HS-5 (cell line): ENCODE measurements around the gene TMEM175.
A peak's percentile ranks its signal among the peaks of the same experiment; 100 is the strongest.
"Not testable (repeated sequence)": the region's sequence is repeated elsewhere in the genome, so short reads cannot be mapped to it uniquely, and the experiment has no call there.

ENCODE experiments used
- DNase-seq: peaks from one replicate; pipeline ENCODE4 v3.0.0-alpha.2; 2012; ENCODE audit warnings: low read depth

The TMEM175 gene

GRCh38 chr4:915595-915994, 16.7 kb upstream of the TMEM175 start:
- no peak for DNase-seq

- DNase-seq: no peak
Measured at GRCh38 chr4:917466-917865, 14.8 kb upstream of the TMEM175 start.

- no peak for DNase-seq
Measured at GRCh38 chr4:917992-918391, 14.3 kb upstream of the TMEM175 start.

GRCh38 chr4:918591-918990, 13.7 kb upstream of the TMEM175 start:
- DNase-seq: not testable (repeated sequence)

GRCh38 chr4:919004-919680, 13.1 kb upstream of the TMEM175 start:
- DNase-seq: not testable (repeated sequence)

- no peak for DNase-seq
Measured at GRCh38 chr4:921830-922331, 10.4 kb upstream of the TMEM175 start.

- no peak for DNase-seq
Measured at GRCh38 chr4:924107-925096, 7.9 kb upstream of the TMEM175 start.

- DNase-seq: no peak
Measured at GRCh38 chr4:925171-925570, 7.1 kb upstream of the TMEM175 start.

GRCh38 chr4:925771-926500, 6.3 kb upstream of the TMEM175 start:
- DNase-seq: no peak

- DNase-seq: no peak
Measured at GRCh38 chr4:926538-926937, 5.7 kb upstream of the TMEM175 start.

- not testable (repeated sequence) for DNase-seq
Measured at GRCh38 chr4:927566-927965, 4.7 kb upstream of the TMEM175 start.

- no peak for DNase-seq
Measured at GRCh38 chr4:929096-929765, 3.0 kb upstream of the TMEM175 start.

GRCh38 chr4:930028-930551, 2.2 kb upstream of the TMEM175 start:
- DNase-seq: no peak

- DNase-seq: no peak
Measured at GRCh38 chr4:930827-931193, 1.4 kb upstream of the TMEM175 start.

GRCh38 chr4:931194-931959, 883 bp upstream of the TMEM175 start:
- DNase-seq: peak; percentile 16

GRCh38 chr4:932713-933070, 432 bp downstream of the TMEM175 start:
- DNase-seq: no peak

GRCh38 chr4:939508-939907, 7.2 kb downstream of the TMEM175 start:
- DNase-seq: not testable (repeated sequence)

- no peak for DNase-seq
Measured at GRCh38 chr4:945274-946102, 13.2 kb downstream of the TMEM175 start.

GRCh38 chr4:946103-946450, 13.8 kb downstream of the TMEM175 start:
- DNase-seq: no peak
